ENCODE measurements around the gene FXR2.

DNA sequence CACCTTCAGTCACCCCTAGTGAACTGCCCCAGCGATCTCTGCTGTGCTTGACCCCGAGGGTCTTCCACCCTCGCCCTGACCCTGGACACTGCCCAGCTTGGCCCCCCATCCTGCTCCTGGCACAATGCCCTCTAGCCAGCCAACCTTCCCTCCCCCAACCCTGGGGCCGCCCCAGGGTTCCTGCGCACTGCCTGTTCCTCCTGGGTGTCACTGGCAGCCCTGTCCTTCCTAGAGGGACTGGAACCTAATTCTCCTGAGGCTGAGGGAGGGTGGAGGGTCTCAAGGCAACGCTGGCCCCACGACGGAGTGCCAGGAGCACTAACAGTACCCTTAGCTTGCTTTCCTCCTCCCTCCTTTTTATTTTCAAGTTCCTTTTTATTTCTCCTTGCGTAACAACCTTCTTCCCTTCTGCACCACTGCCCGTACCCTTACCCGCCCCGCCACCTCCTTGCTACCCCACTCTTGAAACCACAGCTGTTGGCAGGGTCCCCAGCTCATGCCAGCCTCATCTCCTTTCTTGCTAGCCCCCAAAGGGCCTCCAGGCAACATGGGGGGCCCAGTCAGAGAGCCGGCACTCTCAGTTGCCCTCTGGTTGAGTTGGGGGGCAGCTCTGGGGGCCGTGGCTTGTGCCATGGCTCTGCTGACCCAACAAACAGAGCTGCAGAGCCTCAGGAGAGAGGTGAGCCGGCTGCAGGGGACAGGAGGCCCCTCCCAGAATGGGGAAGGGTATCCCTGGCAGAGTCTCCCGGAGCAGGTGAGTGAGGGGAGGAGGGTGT lies 56.0 kb downstream of the FXR2 start, which contains the start of gene TNFSF13:
- TF ChIP-seq CTCF (conservative IDR thresholded peaks at IDR 0.05; ENCODE audit: low read depth in 2 of 2) = no peak
- TF ChIP-seq CREB1 (CRISPR knock-in tag; IDR thresholded peaks at IDR 0.05; ENCODE audit: low read depth) = no peak
- TF ChIP-seq POLR2AphosphoS5 (IDR thresholded peaks at IDR 0.05; ENCODE audit: low read depth) = no peak
- TF ChIP-seq NANOG (IDR thresholded peaks at IDR 0.05; ENCODE audit: borderline replicate concordance) = no peak
- no peak for TF ChIP-seq REST (IDR thresholded peaks at IDR 0.05; ENCODE audit: unreplicated experiment)
- TF ChIP-seq EZH2 (IDR thresholded peaks at IDR 0.05; ENCODE audit: low read depth, unreplicated experiment) = no peak
- no peak for TF ChIP-seq EZH2phosphoT487 (IDR thresholded peaks at IDR 0.05; ENCODE audit: unreplicated experiment)
- TF ChIP-seq ETS1 (IDR thresholded peaks at IDR 0.05) = no peak
- TF ChIP-seq STAT1 (IDR thresholded peaks at IDR 0.05; ENCODE audit: unreplicated experiment) = no peak
- TF ChIP-seq JUNB (IDR thresholded peaks at IDR 0.05; ENCODE audit: unreplicated experiment) = no peak
